Measurements from ENCODE around the gene GRID1.

DNA sequence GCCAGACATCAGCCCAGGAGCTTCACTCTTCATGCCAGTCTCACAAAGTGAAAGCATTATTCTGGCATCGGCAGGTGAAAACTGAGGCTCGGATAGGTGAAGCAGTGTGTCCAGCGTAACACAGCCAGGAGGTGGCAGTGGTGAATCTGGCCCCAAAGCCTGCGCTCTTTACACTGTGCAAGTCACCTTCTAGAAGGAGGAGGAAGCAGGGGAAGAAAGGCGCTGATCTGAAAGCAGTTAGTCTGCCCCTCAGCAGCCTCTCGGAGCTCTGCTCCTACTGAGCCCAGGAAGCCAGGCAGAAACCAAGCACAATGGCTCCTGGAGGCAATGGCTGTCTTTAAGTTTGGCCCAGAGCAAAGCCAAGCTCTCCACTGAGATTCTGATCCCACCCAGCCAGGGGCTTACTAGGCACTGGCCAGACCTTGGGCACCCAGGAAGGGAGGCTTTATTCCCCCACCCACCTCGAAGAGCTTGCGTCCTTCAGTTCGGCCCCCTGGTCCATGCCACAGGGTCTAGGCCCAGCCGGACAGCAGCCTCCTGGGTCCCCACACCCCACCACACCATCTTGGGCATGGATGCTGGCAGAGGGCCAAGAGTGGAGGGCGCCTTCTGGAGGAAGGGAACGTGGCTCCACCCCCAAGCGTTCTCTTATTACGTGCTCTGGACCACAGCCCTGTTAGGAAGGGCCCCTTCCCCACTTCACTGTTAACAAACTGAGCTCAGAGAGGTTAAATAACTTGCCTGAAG, 104.5 kb downstream of the GRID1 start:
- TF ChIP-seq POLR2A (IDR thresholded peaks at IDR 0.05) (no peak), CTCF (IDR thresholded peaks at IDR 0.05) (no peak)
